WTC11 (cell line): ENCODE results near the gene FLT3.

Experiments
- NR1H2 ChIP-seq: sonication (generic); formaldehyde crosslinking; IDR thresholded peaks from 2 replicates; pipeline ENCODE4 v1.9.0; 2021; ENCODE audit warnings: mild to moderate bottlenecking, moderate library complexity, missing genetic modification reagents
- SP1 ChIP-seq: sonication (generic); formaldehyde crosslinking; conservative IDR thresholded peaks from 2 replicates; pipeline ENCODE4 v1.8.1; 2022; ENCODE audit warnings: missing genetic modification reagents
- TCF7 ChIP-seq: sonication (generic); formaldehyde crosslinking; IDR thresholded peaks from 2 replicates; pipeline ENCODE4 v1.8.0; 2022; ENCODE audit warnings: mild to moderate bottlenecking, low read depth, missing genetic modification reagents, moderate library complexity
- ZBTB21 ChIP-seq: sonication (generic); formaldehyde crosslinking; IDR thresholded peaks from 2 replicates; pipeline ENCODE4 v1.8.1; 2023; ENCODE audit warnings: mild to moderate bottlenecking, missing genetic modification reagents, borderline replicate concordance
- TF ChIP-seq, protein P1 (sequence below): sonication (generic); formaldehyde crosslinking; IDR thresholded peaks from 2 replicates; pipeline ENCODE4 v1.8.0; 2022; ENCODE audit warnings: mild to moderate bottlenecking, missing genetic modification reagents
- TF ChIP-seq, protein P2 (sequence below): fragments of 200-600 bp; IDR thresholded peaks from 2 replicates; pipeline ENCODE4 v1.8.0; 2022; ENCODE audit warnings: antibody characterized with exemption
- TF ChIP-seq, protein P3 (sequence below): sonication (generic); formaldehyde crosslinking; IDR thresholded peaks from 2 replicates; pipeline ENCODE4 v1.8.1; 2022; ENCODE audit warnings: missing genetic modification reagents, borderline replicate concordance
- TF ChIP-seq, protein P4 (sequence below): sonication (generic); formaldehyde crosslinking; IDR thresholded peaks from 2 replicates; pipeline ENCODE4 v1.8.1; 2022; ENCODE audit warnings: mild to moderate bottlenecking, missing genetic modification reagents, moderate library complexity, borderline replicate concordance
- TF ChIP-seq, protein P5 (sequence below): sonication (generic); formaldehyde crosslinking; IDR thresholded peaks from 2 replicates; pipeline ENCODE4 v1.8.1; 2022; ENCODE audit warnings: low read depth, missing genetic modification reagents, borderline replicate concordance
- TF ChIP-seq, protein P6 (sequence below): sonication (generic); formaldehyde crosslinking; IDR thresholded peaks from 2 replicates; pipeline ENCODE4 v1.8.0; 2023; ENCODE audit warnings: missing genetic modification reagents
- TF ChIP-seq, protein P7 (sequence below): fragments of 250-450 bp; sonication (Bioruptor Pico); IDR thresholded peaks from 2 replicates; pipeline ENCODE4 v1.9.0; 2021; ENCODE audit warnings: mild to moderate bottlenecking
- TF ChIP-seq, protein P8 (sequence below): sonication (generic); formaldehyde crosslinking; IDR thresholded peaks from 2 replicates; pipeline ENCODE4 v1.8.0; 2022; ENCODE audit warnings: mild to moderate bottlenecking, missing genetic modification reagents

DNA sequence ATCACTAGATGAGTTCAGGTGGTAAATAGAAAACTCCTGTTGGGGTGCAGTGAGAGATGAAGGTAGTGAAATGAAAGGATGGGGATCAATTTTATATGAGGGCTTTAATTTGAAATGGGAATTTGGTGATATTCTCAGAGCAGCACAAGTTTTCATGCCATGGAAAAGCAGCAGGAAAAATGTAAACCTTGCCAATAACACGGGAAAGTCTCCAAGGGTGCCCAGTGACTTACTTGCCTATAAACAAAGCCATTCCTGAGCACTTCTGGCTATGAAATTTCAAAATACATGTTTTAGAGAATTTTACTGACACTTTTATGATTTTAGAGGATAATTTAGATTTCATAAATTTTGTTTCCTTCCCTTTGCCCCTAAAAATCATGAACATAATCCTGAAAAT, 16.4 kb upstream of the FLT3 start:
- TF ChIP-seq, protein P1, sequence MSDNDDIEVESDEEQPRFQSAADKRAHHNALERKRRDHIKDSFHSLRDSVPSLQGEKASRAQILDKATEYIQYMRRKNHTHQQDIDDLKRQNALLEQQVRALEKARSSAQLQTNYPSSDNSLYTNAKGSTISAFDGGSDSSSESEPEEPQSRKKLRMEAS: no peak
- TF ChIP-seq, protein P2, sequence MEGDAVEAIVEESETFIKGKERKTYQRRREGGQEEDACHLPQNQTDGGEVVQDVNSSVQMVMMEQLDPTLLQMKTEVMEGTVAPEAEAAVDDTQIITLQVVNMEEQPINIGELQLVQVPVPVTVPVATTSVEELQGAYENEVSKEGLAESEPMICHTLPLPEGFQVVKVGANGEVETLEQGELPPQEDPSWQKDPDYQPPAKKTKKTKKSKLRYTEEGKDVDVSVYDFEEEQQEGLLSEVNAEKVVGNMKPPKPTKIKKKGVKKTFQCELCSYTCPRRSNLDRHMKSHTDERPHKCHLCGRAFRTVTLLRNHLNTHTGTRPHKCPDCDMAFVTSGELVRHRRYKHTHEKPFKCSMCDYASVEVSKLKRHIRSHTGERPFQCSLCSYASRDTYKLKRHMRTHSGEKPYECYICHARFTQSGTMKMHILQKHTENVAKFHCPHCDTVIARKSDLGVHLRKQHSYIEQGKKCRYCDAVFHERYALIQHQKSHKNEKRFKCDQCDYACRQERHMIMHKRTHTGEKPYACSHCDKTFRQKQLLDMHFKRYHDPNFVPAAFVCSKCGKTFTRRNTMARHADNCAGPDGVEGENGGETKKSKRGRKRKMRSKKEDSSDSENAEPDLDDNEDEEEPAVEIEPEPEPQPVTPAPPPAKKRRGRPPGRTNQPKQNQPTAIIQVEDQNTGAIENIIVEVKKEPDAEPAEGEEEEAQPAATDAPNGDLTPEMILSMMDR: no peak
- TF ChIP-seq SP1 (CRISPR knock-in tag) (no peak), ZBTB21 (CRISPR knock-in tag) (no peak), NR1H2 (CRISPR knock-in tag) (no peak), TCF7 (CRISPR knock-in tag) (no peak)
- TF ChIP-seq, protein P3, sequence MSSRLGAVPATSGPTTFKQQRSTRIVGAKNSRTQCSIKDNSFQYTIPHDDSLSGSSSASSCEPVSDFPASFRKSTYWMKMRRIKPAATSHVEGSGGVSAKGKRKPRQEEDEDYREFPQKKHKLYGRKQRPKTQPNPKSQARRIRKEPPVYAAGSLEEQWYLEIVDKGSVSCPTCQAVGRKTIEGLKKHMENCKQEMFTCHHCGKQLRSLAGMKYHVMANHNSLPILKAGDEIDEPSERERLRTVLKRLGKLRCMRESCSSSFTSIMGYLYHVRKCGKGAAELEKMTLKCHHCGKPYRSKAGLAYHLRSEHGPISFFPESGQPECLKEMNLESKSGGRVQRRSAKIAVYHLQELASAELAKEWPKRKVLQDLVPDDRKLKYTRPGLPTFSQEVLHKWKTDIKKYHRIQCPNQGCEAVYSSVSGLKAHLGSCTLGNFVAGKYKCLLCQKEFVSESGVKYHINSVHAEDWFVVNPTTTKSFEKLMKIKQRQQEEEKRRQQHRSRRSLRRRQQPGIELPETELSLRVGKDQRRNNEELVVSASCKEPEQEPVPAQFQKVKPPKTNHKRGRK (CRISPR knock-in tag): no peak
- TF ChIP-seq, protein P4, sequence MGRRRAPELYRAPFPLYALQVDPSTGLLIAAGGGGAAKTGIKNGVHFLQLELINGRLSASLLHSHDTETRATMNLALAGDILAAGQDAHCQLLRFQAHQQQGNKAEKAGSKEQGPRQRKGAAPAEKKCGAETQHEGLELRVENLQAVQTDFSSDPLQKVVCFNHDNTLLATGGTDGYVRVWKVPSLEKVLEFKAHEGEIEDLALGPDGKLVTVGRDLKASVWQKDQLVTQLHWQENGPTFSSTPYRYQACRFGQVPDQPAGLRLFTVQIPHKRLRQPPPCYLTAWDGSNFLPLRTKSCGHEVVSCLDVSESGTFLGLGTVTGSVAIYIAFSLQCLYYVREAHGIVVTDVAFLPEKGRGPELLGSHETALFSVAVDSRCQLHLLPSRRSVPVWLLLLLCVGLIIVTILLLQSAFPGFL (CRISPR knock-in tag): no peak
- TF ChIP-seq, protein P5, sequence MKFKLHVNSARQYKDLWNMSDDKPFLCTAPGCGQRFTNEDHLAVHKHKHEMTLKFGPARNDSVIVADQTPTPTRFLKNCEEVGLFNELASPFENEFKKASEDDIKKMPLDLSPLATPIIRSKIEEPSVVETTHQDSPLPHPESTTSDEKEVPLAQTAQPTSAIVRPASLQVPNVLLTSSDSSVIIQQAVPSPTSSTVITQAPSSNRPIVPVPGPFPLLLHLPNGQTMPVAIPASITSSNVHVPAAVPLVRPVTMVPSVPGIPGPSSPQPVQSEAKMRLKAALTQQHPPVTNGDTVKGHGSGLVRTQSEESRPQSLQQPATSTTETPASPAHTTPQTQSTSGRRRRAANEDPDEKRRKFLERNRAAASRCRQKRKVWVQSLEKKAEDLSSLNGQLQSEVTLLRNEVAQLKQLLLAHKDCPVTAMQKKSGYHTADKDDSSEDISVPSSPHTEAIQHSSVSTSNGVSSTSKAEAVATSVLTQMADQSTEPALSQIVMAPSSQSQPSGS (CRISPR knock-in tag): no peak
- TF ChIP-seq, protein P6, sequence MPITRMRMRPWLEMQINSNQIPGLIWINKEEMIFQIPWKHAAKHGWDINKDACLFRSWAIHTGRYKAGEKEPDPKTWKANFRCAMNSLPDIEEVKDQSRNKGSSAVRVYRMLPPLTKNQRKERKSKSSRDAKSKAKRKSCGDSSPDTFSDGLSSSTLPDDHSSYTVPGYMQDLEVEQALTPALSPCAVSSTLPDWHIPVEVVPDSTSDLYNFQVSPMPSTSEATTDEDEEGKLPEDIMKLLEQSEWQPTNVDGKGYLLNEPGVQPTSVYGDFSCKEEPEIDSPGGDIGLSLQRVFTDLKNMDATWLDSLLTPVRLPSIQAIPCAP (CRISPR knock-in tag): no peak
- TF ChIP-seq, protein P7, sequence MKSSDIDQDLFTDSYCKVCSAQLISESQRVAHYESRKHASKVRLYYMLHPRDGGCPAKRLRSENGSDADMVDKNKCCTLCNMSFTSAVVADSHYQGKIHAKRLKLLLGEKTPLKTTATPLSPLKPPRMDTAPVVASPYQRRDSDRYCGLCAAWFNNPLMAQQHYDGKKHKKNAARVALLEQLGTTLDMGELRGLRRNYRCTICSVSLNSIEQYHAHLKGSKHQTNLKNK (CRISPR knock-in tag): no peak
- TF ChIP-seq, protein P8, sequence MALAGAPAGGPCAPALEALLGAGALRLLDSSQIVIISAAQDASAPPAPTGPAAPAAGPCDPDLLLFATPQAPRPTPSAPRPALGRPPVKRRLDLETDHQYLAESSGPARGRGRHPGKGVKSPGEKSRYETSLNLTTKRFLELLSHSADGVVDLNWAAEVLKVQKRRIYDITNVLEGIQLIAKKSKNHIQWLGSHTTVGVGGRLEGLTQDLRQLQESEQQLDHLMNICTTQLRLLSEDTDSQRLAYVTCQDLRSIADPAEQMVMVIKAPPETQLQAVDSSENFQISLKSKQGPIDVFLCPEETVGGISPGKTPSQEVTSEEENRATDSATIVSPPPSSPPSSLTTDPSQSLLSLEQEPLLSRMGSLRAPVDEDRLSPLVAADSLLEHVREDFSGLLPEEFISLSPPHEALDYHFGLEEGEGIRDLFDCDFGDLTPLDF (CRISPR knock-in tag): no peak
